HK-2 (cell line): ENCODE results near the gene UFSP1.

Experiments used
- DNase-seq: peaks from one replicate; pipeline ENCODE4 v3.0.0-alpha.2; 2018; ENCODE audit not compliant: unreplicated experiment

Gene UFSP1

DNA sequence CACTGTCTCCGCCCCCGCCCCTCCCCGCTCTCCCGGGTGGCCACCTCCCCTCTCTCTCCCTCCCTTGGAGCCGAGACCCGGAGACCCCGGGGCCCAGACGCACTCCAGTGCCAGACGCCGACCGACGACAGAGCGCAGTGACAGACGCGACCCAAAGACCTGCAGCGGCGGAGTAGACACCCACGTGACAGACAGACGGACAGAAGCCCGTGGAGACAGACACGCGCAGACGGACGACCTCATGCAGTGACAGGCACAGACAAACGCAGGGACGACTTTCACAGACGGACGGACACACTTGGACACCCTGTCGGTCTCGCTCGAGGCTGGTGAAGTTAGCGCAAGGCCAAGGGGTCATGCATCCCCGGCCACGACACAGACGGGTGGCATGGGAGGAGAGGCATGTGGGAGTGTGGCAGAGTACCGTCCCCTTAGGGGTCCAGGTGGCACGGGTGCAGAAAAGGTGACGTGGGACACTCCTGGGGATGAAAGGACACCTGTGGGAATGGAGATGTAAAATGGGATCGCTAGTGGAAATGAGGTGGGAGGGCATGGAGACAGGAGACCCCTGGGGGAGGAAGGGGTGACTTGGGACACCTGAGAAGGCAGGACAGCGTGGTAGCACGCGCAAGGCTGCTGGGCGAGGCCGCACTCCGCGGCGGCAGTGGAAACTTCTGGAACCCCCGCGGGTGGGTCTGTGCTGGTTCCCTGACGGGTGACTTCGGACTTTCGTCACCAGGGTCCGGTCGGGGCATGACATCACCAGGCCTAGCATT is 6.6 kb upstream of the UFSP1 start:
- no peak for DNase-seq

- DNase-seq, result no peak
Observed at GRCh38 chr7:100895701-100895955, 6.1 kb upstream of the UFSP1 start, which contains the start of gene ACHE. Gene ACHE (minus strand): TSS chr7:100895888. CDS start chr7:100894232, 1,656 bp downstream.

DNA sequence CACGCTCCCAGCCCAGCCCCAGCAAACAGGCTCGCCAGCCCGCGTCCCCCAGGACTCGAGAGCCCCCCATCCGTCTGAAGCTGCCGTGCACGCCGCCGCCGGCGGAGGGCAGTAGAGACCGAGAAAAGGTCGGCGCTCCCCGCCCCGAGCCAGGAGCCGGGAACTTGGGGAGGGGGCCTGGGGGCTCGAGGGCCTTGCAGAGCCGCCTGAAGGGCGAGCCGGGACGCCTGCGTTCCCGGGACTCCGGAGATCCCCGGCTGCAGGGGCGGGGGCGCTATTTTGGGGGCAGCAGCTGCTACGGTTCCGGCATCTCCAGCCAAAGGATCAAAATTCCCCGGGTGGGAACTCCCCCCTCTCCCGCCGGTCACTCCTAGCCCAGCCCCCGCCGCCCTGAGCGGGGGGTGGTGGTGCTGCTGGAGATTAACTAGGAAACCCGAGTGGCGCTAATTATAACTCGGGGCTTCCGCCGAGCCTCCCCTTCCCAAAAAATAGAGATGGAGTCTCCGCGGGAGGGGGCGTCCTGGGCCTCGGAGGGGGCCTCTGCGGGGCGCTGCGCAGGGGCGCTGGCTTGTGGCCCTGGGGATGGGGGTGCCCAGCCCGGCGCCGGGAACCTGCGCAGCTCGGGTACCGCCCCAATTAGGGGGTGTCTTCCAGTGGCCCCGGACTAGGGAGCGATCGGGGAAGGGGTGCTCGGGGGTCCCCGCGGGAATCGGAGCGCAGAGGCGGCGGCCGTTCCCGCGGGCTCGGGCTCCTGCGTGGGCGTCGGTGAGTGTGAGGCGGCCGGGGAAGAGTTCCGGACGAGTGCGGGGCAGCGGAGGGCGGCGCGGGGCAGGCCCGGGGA is 5.6 kb upstream of the UFSP1 start:
- DNase-seq, result peak; percentile 55

GRCh38 chr7:100893910-100894721 is 4.6 kb upstream of the UFSP1 start:
- DNase-seq, result no peak

DNA sequence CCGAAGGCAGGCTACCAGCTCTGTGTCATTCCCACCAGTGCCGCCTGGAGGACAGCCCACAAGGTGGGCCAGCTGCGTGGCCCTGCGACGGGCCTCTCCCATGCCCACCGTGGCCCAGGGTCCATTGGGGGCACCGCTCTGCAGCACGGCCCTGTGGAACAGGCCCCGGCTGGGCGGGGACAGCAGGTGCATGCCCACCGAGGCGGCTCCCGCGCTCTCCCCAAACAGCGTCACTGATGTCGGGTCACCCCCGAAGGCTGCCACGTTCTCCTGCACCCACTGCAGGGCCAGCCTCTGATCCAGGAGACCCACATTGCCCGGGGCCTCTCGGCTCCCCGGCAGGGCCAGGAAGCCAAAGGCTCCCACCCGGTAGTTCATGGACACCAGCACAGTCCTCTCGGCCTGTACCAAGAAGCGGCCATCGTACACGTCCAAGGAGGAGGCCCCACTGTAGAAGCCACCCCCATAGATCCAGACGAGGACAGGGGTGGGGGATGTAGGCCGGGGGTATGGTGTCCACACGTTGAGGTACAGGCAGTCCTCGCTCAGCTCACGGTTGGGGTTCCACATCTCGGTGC is 3.9 kb upstream of the UFSP1 start:
- DNase-seq, result no peak

GRCh38 chr7:100892364-100893317 is 3.1 kb upstream of the UFSP1 start:
- DNase-seq, result no peak

DNA sequence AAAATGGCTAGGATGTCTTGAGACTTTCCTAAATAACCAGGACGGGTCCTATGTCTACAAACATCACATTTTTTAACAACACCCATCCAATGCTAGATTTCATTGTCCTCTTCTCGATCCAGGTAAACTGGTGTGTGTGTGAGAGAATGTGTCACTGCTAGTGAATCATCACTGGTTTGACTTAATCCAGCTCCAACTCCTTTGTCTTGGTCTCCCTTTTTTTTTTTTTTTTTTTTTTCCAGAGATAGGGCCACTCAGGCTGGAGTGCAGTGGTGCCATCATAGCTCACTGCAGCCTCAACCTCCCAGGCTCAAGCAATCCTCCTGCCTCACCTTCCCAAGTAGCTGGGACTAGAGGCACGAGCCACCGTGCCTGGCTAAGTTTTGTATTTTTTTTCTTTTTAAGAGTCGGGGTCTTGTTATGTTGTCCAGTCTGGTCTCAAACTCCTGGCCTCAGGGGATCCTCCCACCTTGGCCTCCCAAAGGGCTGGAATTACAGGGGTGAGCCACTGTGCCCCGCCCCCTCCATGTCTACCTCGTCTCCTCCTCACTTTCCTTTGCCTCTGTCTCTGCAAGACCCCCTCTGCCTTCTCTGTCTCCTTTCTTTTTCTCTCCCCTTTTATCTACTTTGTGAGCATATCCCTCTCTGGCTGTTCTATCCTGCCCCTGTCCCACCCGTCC is 2.2 kb upstream of the UFSP1 start:
- no peak for DNase-seq

DNA sequence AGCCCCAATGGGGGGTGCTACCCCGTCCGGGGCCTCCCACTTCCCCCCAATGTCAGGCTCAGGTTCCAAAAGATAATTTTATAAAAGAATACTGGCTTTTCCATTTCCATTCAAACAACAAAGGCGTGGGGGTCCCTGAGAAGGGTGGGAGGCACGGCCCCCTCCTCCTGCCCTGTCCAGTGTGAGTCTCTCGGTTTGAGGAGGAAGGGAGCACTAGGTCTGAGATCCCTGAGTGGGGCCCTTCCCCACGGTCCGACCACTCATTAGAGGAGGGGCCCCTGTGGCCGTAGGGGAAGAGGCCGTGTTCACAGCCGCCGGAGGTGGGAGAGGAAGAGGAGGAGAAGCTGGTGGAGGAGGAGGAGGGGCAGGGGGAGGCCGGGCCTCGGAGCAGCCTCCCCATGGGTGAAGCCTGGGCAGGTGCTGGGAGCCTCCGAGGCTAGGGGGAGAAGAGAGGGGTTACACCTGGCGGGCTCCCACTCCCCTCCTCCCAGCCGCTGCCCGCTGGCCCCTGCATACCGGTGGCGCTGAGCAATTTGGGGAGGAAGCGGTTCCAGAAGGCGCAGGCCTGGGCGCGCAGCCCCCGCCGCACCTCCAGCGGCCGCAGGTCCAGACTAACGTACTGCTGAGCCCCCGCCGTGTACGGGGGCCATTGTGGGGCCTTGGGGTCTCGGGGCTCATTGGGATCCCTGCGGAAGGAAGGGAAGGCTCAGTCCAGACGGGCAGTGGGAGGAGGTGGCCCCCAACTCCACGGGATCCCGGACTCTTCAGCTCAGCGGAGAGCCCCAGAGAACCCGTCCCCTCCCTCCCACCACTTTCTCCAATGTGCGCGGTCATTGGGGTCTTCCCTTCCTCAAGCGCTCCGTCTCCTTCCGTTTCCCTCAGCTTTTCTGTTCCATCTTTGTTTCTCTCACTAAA is 1.4 kb upstream of the UFSP1 start:
- DNase-seq, result no peak

GRCh38 chr7:100888291-100888987 is 1.1 kb downstream of the UFSP1 start:
- DNase-seq, result no peak

DNA sequence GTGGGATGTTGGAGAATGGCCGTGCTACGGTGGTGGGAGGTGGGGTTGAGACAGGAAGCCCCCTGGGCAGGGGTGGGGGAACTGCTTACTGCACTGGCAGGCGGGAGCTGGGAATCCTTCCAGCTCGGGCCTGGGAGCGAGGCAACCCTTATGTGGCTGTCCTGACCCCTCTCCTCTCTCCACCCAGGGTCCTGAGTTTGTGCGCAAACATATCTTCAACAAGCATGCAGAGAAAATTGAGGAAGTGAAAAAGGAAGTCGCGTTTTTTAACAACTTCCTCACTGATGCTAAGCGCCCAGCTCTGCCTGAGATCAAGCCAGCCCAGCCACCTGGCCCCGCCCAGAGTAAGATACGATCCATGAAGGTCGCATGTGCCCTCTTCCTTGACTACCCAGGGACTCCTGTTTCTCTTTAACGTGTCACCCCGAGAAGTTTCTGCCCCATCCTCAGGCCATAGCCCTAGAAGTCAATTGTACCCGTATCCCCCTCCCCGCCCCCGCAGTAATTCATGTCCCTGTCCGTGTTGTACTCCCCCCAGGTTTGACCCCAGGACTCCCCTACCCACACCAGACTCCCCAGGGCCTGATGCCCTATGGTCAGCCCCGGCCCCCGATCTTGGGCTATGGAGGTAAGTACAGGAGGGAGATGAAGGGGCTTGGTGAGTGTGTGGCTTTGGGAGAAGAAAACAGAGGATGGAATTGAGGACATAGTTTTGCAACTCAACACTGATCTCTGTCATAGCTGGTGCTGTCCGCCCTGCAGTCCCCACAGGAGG is 1.8 kb downstream of the UFSP1 start:
- DNase-seq, result no peak

- no peak for DNase-seq
Observed at GRCh38 chr7:100886936-100887515, 2.5 kb downstream of the UFSP1 start.

DNA sequence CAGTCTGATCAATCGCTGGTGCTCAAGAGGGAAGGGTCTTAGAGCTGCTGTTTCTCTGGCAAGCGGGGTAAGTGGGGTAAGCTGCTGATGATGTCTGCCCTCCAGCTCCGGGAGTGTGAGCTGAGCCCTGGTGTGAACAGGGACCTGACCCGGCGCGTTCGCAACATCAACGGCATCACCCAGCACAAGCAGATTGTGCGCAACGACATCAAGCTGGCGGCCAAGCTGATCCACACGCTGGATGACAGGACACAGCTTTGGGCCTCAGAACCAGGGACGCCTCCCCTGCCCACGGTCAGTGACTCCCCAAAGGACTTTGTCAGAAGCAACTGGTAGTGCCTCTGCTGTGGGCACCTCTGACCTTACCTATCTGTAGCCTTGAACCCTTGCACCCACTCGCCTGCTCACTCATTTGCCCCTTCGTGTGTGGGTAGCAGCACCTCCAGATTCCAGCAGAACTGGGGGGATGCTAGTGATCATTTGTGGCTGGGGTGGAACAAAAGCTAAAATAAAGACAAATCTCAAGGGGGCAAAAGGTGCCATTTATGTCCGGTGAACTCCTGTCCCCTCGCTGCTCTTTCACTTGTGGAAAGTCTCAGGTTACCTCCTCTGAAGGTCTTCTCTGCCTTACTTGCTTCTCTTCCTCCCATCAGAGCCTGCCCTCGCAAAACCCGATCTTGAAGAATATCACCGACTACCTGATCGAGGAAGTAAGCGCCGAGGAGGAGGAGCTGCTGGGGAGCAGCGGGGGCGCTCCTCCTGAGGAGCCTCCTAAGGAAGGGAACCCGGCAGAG is 3.2 kb downstream of the UFSP1 start:
- no peak for DNase-seq

DNA sequence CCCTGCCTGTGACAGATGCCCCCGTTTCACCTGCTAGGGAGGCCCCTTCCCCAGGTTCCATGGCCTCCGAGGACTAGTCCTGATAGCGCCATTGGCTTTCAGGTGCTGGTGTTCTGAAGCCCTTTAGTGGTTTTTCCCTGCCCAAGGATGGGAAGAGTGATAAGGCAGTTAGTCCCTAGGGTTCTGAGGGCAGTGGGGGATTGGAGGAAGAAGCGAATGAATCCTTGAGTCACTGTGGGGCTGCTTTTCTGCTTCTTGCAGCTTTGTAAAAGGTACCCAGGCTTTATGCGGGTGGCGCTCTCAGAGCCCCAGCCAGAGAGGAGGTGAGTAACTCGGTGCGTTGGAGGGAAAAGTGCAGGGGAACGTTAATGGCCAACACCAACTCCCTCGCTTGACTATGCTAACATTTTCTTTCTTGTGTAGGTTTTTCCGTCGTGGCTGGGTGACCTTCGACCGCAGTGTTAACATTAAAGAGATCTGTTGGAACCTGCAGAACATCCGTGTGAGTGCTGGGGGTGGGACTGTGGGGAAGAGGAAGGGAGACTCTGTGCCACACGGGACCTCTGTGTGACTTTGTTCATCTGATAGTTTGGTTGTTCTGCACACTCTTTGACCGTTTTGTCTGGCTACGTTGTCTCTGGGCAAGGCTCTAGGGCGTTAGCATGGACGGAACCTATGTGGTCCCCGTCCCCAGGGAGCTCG is 3.9 kb downstream of the UFSP1 start:
- no peak for DNase-seq

- no peak for DNase-seq
Observed at GRCh38 chr7:100884736-100885439, 4.6 kb downstream of the UFSP1 start.

DNA sequence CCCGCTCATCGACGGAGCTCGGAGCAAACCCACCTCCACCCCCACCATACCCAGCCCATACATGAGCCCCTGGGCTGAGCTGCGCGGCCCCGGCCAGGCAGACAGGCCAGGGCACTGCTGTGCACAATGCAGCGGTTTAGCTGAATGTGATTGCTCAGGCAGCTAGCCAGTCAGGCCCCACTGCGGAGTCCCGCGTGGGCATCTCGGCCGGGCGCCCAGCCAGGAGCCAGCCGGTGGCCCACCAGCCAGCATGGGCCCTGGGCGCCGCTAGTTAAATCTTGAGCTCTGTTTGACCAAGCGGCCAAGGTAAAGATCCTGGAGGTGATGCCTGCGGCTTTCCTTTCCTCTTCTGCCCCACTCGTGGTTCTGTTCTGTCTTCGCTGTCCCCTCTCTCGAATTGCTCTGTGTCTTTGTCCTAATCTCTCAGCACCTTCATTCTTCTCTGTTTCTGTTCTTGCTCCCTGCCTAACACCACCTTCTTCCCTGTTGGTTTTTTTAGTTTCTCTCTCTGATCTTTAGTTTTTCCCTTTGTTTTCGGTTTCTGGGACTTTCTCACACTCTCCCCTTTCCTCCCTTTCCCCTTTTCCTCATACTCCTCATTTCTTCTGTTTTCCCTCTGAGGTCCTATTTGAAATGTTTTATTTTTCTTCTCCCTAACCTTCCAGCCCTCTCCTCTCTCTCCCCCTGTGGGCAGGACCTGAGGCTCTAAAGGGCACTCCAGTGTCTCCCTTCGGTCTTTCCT is 6.6 kb downstream of the UFSP1 start:
- DNase-seq, result no peak
